Measurements from ENCODE around the gene PGLYRP1. TPM values are rescaled to one million over a fixed set of nuclear protein-coding genes. Genes with fewer than 3 reads are reported as not detected.

PGLYRP1 gene
- total and polyA plus RNA-seq, 2 of the 4 experiments (the other 2 are of a cell fraction): not detected

DNA sequence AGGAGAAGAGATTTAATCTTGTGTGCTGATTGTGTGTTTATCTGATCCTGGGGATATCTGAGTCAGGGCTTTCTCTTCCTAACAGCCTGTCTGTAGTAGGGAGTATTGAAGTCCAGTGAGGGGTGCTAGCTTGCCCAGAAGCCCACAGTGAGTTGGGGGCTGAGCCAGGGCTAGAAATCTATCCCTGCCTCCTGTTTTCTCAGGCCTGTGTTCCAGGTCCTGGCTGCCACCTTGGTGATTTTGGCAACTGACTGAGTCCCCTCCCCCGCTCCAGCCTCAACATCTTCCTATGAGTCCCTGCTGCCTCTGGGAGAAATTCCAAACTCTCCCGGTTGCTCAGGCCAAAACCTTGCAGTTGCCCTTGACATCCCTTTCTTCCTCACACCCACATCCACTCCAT is 41.5 kb downstream of the PGLYRP1 start:
- Histone ChIP-seq H2BK5ac (ENCODE audit: low read depth, low read length, poor library complexity, severe bottlenecking) (no peak overlapping the region), H4K91ac (ENCODE audit: insufficient read depth, low read depth, low read length) (no peak overlapping the region), H3K79me1 (ENCODE audit: low read depth in 1 of 2, low read length in 2 of 2) (no peaks in the 10 kb centered on the region), H3K23ac (ENCODE audit: low read depth, low read length) (no peak overlapping the region), H2AK9ac (replicated peaks; ENCODE audit: low read depth, low read length, poor library complexity) (no peak overlapping the region), H3K56ac (ENCODE audit: extremely low read depth, insufficient read depth, low read length) (no peak overlapping the region), H3K4me2 (ENCODE audit: low read depth, low read length) (no peak overlapping the region), H2BK120ac (ENCODE audit: low read depth, low read length) (no peak overlapping the region), H3K36me3 (ENCODE audit: control insufficient read depth, insufficient read depth, low read length) (no peaks in the 10 kb centered on the region), H3K4ac (ENCODE audit: low read depth, low read length) (no peak overlapping the region), H3K4me1 (ENCODE audit: control insufficient read depth, insufficient read depth, low read length) (no peaks in the 10 kb centered on the region), H3K18ac (ENCODE audit: low read depth, low read length) (no peak overlapping the region), H4K5ac (ENCODE audit: low read depth, low read length) (no peak overlapping the region), H3K9me1 (ENCODE audit: insufficient read depth, low read length) (no peaks in the 10 kb centered on the region), H2AFZ (replicated peaks; ENCODE audit: low read length, poor library complexity) (no peak overlapping the region), H4K8ac (ENCODE audit: low read depth in 2 of 2, low read length in 2 of 2) (no peak overlapping the region), H4K20me1 (ENCODE audit: insufficient read depth, low read length) (no peaks in the 10 kb centered on the region), H3K14ac (replicated peaks; ENCODE audit: low read depth, low read length) (no peak overlapping the region), H3K27ac (ENCODE audit: insufficient read depth, low read length) (no peak overlapping the region), H3K9ac (ENCODE audit: low read depth, low read length) (no peak overlapping the region), H3K9me3 (ENCODE audit: control insufficient read depth, insufficient read depth, low read length) (no peaks in the 10 kb centered on the region), H2AK5ac (ENCODE audit: low read depth, low read length) (no peak overlapping the region), H2BK20ac (ENCODE audit: low read depth, low read length) (no peak overlapping the region), H2BK15ac (ENCODE audit: low read depth, low read length) (no peak overlapping the region), H3K4me3 (ENCODE audit: insufficient read depth, low read depth, low read length) (no peak overlapping the region), H3K27me3 (ENCODE audit: control insufficient read depth, insufficient read depth, low read length) (peaks cover 23% of the 10 kb centered on the region)
- ChIA-PET POLR2A (ENCODE audit: unreplicated experiment) (no interaction called here), CTCF (no interaction called here)
- ATAC-seq (ENCODE audit: low read depth): no peak
- no peak for DNase-seq
- in situ Hi-C loops (cut with MboI; ENCODE audit: low sequenced_read_pairs): no loop called here
- WGBS, 2 experiments (ENCODE audit: extremely low coverage in 2 of 2, insufficient read length in 1 of 2): 31% methylated on average over 2 of the region's 2 CpGs; no CpG with 5 or more reads in 1 of the 2 experiments
- no peak for TF ChIP-seq NFE2L2 (IDR thresholded peaks at IDR 0.05; ENCODE audit: low read depth, low read length)
- TF ChIP-seq MAZ (IDR thresholded peaks at IDR 0.05; ENCODE audit: borderline replicate concordance, low read depth, low read length): no peak
- no peak for TF ChIP-seq ELK1 (IDR thresholded peaks at IDR 0.05; ENCODE audit: borderline replicate concordance, low read depth, low read length)
- no peak for TF ChIP-seq MAFK (IDR thresholded peaks at IDR 0.05; ENCODE audit: low read depth, low read length)
- no peak for TF ChIP-seq FOS (IDR thresholded peaks at IDR 0.05; ENCODE audit: low read depth, low read length)
- no peak for TF ChIP-seq CEBPB (IDR thresholded peaks at IDR 0.05; ENCODE audit: low read depth, low read length)
- no peak for TF ChIP-seq RFX5 (IDR thresholded peaks at IDR 0.05; ENCODE audit: low read depth, low read length)
- no peak for TF ChIP-seq POLR2A (IDR thresholded peaks at IDR 0.05; ENCODE audit: low read depth, low read length)
- no peak for TF ChIP-seq RCOR1 (IDR thresholded peaks at IDR 0.05; ENCODE audit: insufficient replicate concordance, low read length)
- no TSS peak for BruUV-seq (replicated peaks)
- dilution Hi-C loops (cut with HindIII; ENCODE audit: low sequenced_read_pairs, unreplicated experiment): no loop called here
- intact Hi-C loops (cut with micrococcal nuclease): no loop called here
